GM19023 (cell line): ENCODE data around the gene FAM163A.
"Not testable (repeated sequence)": the region's sequence is repeated elsewhere in the genome, so short reads cannot be mapped to it uniquely, and the experiment has no call there.

Experiments used
- ATAC-seq: cut with Tn5 transposase; IDR thresholded peaks from one replicate; pipeline ENCODE4 v1.9.1; 2021; ENCODE audit warnings: mild to moderate bottlenecking, moderate library complexity; ENCODE audit not compliant: unreplicated experiment

The FAM163A gene

DNA sequence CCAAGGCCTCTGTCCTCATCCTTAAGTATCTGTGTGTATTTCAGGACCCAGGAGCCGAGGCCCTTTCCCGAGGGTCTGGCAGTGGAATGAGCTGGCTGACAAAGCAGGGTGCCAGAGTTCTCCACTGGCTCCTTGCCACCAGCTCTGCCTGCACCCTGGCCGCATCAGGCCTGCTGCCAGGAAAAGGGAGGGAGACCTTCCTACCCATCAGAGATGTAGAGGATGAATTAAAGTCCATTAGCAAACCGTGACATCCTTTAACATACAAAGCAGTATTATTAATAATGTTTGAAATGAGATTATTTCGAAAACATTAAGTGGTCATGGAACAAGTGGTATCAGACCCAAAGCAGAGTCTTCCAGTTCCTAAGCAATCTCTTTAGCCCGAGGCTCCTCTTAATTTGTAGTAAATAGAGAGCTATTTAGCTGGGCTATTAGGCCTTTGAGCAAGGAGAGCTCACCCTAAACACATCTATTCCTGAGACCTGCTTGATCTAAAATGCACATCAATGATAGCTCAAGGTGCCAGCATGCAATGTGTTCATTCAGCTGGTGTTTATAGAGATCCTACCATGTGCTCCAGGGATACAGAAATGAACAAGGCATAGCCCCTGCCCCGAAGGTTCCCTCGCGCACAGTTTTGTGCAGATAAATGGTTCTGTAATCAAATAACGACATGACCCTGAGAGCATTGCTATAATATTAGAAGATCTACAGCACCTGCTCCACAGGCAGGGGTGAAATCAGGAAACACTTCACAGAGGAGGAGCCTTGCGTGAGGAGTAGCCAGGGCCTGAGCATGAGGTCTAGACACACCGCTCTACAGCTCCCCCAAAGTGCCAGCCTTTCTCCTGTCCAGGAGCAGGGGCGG lies 44.0 kb downstream of the FAM163A start:
- no peak for ATAC-seq

DNA sequence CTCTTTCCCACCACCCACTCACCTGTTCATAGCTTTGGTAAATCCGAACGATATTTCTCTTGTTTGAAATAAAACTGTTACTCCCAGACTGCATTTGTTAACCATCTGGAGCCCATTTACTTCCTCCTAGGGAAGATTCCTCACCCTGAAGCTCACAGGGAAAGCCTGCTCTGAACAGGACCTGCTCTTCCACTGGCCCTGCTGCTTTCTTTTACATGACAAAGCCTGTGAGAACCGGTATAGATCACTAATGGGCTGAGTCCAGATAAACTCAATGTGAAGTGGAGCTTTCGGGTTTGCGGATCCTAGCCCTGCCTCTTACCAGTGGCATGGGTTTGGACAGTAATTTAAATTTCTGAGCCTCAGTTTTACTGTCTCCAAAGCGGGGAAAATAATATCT lies 45.2 kb downstream of the FAM163A start:
- ATAC-seq: no peak

DNA sequence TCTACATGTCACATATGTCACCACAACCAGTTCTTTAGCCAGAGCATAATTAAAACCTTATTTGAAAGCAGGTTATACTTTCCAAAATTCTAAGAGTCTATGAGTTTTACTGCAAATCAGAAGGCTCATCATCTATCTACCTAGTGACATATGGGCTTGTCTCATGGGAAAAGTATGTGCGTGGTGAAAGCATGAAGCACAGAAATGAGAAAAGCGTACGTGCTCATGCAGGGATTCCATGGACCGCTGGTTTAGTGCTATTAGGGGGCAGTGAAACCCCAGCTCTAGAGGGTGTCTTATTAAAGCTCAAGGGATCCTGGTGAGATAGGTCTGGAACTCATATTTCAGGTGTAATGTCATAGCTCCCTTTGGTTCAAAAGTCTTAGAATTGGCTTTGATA lies 50.2 kb downstream of the FAM163A start:
- ATAC-seq: no peak

DNA sequence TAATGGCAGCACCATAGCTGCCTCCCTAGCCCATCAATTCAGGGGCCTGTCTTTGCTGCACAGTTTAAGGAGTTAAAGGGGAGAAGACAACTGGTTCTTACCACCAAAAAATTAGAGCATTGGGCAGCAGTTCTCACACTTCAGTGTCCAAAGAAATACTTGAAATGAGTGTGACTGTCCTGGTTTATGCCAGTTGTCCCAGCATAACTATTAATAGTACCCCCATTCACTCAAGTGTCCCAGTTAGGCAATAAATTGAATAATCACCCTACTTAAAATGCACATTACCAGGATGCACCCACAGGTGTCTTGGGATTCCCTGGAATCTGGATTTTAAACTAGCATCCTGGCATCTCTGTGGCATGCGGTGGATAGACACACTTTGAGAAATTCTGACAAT lies 51.1 kb downstream of the FAM163A start:
- ATAC-seq: no peak

DNA sequence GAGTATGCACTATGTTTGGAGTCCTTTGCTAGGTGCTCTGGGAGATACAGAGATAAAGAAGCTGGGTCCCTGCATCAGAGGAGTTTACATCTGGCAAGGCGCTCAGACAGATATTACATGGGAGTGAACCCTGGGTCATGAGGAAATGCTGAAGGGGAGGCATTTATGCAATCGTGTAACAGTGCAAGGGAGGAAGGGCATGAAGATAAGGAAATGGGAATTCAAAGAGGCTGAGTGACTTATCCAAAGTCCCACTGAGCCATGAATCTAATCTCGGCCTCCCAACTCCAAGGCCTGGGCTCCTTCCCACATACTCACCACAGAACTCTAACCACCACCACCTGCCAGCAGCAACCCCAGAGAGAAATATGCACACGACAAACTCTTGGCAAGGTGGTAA lies 51.6 kb downstream of the FAM163A start:
- no peak for ATAC-seq

DNA sequence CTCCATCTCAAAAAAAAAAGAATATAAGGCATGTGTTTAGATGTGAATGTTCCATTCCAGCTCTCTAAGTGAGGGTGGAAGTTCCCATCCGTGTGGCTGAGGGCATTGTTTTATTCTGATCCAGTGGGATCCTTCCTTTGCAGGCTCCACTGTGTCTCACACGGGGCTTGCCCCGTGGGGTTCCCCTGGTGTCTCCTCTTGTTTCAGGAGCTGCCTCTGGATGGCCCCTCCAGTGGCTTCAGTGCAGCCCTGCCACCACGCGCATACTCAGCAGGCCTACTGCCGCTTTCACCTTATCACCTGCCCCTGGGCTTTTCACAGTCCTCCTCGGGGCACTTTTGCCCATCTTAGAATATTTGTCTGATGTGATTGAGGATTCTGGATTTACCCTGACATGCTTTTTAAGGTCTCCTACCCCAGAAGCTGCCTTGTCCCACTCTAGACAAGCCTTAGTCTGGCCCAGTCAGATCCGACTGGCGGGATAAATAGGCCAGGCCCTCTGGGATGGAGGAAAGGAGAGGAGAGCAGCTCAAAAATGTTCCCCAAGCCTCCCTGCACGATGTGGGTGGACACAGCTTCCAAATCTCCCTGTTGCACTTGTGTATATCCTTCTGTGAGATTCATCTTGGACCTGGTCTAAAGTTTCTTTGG lies 55.2 kb downstream of the FAM163A start:
- ATAC-seq: no peak

DNA sequence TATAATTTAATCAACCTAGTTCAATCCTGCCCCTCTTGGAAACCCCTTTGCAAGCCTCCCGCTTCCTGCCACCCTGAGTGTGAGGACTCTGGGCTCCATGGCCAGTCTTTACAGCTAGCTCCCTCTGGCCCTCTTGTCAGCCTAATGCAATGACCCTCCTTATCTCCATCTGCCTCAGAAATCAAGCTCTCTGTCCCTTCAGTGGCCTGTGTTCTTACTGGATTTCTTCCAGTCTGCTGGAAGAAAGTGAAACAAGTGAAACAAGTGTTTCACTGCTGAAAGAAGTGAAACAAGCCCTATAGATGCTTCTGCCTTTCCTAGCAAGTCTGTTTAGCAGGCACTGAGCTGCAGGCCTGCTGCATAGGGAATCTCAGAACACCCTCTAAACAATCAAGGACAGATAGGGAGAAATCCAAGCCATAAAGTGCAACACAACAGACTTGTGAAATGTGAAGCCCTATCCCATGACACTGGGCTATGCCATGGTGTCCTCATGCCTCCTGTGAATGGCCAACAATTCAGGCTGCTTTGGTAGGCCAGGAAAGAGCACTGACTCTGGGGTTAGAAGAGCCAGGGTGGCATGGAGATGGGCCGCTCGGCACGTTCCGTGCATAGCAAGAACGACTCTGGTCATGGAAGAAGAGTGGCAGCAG lies 55.9 kb downstream of the FAM163A start:
- ATAC-seq: no peak

DNA sequence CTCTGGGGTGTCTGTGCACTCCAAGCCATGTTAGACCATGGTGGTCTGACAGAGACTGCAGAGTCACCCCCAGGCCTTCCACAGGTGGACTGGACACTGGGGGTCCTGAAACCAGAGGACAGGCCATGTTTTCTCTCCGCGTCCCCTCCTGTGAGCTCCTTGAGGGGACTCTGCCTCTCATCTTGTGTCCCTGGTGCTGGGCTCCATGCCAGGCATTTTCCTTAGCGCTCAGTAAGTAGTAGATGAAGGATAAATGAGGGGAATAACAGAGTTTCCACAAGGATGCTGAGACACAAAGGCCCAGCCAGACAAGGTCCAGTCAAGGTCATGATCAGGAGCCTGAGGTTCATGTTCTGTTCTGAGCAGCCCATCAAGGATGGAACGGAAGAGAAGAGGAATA lies 57.4 kb downstream of the FAM163A start:
- ATAC-seq: no peak

DNA sequence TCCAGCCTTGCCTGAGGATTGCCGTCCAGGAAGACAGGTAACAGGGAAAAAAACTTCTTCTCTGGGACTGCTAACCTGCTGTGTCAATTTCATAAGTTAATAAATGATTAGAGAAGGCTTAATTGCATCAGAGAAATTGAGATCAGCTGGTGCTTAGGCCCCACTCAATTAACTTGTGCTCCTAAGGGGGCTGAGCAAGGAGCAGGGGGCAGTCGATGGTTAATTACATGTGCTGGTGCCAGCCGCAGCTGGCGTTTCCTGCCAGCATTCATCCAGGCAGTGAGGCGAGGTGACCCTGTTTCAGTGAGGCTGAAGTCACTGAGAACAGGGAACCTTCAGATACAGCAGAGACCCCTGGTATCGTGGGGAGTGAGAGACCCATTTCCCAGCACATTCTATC lies 60.0 kb downstream of the FAM163A start:
- ATAC-seq: no peak

DNA sequence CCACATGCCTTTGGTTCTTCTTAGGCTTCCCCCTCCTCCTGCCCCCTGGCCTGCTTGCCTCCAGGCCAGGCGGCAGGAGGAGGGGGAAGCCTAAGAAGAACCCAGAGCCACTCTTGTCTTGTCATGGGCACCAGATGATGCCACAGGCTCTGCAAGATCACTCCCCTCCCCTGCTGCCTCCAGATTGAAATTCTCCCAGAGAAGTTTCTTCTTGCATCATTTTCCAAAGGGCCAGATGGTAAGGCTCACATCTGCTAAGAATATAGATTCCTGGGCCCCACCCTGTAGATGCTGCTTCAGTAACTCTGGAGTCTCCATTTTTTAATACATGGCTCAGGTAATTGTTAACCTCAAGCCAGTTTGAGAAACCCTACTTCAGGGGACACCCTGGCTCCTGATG lies 60.8 kb downstream of the FAM163A start:
- no peak for ATAC-seq

DNA sequence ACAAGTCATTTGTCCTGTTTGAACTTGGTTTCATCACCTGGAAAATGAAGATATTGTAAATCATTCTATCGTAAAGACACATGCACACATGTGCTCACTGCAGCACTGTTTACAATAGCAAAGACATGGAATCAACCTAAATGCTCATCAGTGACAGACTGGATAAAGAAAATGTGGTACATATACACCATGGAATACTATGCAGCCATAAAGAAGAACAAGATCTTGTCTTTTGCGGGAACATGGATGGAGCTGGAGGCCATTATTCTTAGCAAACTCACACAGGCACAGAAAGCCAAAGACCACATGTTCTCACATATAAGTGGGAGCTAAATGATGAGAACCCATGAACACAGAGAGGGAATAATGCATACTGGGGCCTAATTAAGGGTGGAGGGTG lies 61.3 kb downstream of the FAM163A start:
- not testable (repeated sequence) for ATAC-seq

DNA sequence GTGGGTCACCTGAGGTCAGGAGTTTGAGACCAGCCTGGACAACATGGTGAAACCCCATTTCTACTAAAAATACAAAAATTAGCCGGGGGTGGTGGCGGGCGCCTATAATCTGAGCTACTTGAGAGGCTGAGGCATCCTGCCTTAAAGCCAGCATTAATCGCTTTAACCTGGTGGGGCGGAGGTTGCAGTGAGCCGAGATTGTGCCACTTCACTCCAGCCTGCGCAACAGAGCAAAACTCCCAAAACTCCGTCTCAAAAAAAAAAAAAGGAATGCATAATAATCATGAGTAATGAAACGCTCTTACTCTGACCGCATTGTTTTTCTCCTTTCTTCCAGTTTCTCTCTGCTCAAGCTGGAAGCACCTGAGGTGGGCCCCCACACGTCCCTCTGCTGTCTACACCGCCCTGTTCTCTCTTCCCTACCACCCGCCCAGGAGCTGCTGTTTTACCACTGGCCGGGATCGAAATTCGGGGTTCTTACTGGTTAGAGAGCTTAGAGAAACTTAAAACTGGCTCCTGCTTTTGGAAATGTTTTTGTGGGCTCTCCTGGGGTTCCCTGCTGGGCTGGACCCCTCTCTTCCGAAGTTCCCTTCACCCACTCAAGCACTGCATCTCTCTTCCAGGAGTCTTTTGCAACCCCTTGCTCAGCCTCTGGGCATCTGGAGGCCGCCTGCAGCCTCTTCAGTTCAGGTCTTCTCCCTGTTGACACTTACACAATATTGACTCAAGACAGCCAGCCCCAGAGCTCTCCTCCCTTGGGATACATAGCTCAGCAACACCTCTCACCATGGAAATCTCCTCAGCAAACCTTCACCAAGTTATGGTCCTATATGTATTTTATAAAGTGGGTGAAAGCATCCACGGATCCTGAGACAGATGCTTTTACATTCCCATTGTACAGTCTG lies 62.5 kb downstream of the FAM163A start:
- ATAC-seq: no peak

DNA sequence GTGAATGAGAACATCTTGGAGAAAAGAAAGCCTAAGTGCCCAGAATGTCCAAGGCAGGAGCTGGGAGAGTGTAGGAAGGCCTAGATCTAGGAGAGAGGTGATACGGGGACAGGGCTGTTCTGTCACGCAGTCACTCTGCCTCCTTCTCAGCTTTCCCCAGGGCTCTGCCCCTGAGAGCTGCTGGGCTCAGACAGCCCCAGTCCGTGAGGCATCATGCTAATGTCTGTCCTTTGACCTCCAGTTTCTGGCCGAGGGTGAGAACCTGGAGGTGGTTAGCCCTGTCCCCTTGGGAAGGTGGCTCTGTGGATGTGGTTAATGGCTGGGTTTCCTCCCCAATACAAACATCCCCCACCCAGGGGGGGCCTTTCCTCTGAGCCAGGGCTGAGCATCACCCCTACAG lies 63.2 kb downstream of the FAM163A start:
- no peak for ATAC-seq

DNA sequence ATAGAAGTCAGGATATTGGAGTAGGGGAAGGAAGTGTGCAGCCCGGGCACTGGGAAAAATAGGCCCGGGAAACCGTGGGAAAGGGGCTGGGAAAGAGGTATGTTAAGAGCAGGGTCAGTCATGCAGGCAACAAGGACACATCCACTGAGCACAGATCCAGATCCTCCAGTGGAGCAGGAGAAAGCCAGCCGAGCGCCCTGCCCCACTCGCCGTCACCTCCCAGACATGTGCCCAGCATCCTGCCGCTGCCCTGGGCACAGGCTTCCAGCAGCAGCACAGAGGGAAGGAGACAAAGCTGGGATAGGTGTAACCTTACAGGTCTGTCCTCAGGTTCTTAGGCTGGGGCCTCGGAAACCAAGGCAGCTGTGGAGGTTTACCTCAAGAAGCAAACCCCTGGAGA lies 64.2 kb downstream of the FAM163A start:
- ATAC-seq: no peak

DNA sequence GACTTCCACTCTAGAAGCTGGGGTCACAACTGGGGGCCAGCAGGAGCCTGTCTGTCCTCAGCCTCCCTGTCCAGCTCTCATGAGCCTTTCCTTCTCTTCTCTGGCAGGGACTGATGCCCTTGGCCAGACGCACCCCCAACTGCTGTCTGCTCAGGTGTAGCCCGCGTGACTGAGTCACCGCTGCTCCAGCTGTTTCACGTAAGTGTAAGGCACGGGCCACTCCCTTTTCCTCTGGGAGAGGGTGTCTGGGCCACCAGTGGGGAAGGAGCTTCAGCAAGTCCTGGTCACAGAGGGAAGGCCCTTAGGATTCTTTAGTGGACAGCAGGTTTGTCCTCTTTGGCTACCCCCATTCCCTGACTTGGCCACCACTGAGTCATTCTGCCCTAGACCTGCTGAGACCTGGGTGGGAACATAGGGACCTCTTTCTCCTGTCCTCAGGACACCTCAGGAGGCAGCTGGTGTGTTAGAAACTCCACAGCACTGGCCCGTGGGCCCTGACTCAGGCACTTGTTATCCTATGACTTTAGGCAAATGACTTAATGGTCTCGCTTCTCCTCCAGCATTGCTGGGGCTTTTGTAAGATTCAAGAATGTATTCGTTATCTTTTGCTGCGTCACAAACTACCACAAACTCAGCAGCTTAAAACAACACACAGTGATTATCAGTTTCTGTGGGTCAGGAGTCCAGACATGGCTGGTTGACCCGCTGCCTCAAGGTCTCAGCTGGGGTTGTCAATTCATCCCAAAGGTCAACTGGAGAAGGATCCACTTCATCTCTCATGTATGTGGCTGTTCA lies 64.8 kb downstream of the FAM163A start:
- ATAC-seq: no peak

DNA sequence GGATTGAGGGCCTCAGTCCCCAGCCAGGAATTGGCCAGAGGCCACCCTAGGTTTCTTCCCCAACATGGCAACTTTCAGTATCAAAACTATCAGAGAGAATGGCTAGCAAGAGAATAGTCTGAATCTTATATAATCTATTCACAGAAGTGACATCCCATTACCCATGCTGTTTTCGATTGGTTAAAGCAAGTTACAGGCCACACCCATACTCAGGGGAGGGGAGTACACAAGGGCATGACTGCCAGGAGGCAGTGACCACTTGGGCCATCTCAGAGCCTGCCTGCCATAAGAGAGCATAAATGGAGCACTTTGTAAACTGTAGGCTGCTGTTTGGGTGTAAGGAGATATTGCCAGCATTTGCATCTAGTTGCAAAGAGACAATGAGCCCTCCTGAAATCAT lies 65.4 kb downstream of the FAM163A start:
- no peak for ATAC-seq

DNA sequence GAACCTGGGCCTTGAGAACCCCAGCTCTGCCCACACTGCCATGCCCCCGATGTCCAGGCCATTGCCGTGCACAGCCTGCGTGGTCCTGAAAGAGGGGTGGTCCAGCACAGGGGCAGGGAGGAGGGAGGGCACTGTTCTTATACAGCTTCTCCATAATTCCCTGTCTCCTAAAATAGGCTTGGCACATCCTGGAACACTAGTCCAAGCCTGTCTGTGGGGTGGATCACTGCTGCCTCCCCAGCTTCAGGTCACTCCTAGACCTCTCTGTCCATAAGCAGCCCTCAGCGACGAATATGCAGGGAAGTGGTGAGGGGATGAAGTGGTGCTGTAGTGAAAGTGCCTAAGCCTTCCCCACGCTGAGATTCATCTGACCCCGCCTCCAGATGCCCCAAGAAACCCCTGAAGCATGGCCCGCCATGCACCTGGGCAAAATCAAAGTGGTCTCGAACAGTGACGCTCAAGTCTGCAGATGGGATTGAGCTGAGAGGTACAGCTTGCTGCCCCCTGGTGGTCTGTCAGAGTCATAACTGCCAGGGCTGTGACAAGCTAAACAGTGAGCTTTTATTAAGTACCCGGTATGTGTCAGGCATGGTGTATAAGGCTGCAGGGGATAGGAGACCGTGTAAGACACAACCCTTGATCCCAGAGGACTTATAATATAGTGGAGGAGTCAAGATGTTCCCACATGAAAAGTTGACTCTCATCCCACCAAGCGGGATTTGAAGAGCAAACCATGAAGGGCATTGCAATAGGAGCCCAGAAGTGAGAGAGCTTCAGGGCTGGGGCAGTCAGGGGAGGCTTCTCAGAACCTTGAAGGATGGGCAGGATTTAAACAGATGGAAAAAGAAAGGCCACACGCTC lies 66.6 kb downstream of the FAM163A start:
- no peak for ATAC-seq

DNA sequence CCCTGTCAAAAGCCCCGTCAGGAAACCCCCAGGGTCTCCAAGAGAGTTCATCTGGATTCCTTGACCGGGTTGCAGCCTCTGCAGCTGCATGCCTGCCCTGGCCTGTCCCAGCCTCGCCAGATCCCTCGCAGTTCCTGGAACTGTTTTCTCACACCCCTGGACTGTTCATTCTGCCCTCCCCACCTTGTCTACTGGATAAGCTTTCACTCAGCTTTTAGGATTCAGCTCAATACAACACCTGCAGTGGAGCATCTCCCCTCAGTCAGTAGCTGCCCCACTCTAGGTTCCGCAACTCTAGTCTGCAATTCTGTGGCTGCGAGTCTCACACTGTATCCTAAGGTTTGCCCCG lies 67.2 kb downstream of the FAM163A start:
- ATAC-seq: no peak

DNA sequence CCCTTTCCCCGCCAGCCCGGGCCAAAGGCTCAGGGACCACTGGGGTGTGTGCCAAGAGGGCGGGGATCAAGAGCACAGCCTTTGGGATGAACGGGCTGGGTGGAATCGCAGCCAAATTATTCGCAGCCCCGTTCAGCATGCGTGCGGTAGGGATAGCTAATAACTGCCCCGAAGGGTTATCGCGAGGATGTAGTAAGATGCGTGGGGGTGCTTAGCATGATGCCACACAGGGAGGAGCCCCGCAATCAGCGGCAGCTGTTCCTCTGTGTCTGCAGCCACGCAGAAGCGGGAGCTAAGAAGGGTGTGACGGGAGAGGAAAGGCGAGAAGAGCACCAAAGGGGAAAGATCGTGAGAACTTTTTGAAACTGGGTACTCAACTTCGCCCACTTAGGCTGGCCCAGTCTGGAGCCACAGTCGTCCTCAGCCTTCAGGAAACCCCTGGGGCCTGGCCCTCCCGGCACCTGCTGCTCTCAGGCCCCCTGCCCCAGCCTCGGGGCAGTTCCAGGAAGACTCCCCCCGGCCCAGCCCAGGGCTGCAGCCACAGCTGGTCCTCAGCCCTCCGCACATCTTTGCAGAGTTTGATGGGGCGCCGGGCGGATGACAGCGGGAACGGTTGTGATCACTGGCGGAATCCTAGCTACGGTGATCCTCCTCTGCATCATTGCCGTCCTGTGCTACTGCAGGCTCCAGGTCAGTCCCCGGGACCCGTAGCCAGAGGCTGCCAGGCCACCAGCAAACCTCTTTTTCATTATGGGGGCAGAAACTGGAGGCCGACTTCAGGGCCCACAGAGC lies 69.6 kb downstream of the FAM163A start:
- ATAC-seq: no peak
